ENCODE measurements around the gene EIF4G1. TPM values are rescaled to one million over a fixed set of nuclear protein-coding genes. Genes with fewer than 3 reads are reported as not detected.

Gene EIF4G1
- total RNA-seq, 1 experiment from 2014 or later, result 532 TPM

DNA sequence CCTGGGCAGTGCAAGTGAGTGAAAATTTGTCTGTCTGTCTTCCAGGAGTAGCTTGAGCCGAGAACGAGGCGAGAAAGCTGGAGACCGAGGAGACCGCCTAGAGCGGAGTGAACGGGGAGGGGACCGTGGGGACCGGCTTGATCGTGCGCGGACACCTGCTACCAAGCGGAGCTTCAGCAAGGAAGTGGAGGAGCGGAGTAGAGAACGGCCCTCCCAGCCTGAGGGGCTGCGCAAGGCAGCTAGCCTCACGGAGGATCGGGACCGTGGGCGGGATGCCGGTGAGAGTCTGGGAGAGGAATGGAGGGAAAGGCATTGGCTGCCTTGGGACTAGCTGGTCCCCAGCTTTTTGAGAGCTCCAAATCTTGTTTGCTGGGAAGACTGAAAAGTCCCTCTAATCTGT lies 12.8 kb downstream of the EIF4G1 start:
- Histone ChIP-seq H3K4me2 (ENCODE audit: insufficient read depth, insufficient read length, low read length) (no peak overlapping the region), H3K9ac (ENCODE audit: extremely low read depth, insufficient read length, low read length) (no peak overlapping the region), H3K23ac (ENCODE audit: insufficient read length, low read depth, low read length) (no peak overlapping the region), H3T11ph (ENCODE audit: low read length) (no peak overlapping the region), H2BK20ac (ENCODE audit: low read depth, low read length, poor library complexity, severe bottlenecking) (no peak overlapping the region), H4K8ac (replicated peaks; ENCODE audit: insufficient read length, low read depth, low read length) (no peak overlapping the region), H2BK120ac (ENCODE audit: low read depth, low read length, poor library complexity, severe bottlenecking) (no peak overlapping the region), H3K56ac (ENCODE audit: insufficient read length, low read depth, low read length) (no peak overlapping the region), H4K5ac (ENCODE audit: insufficient read length, low read depth, low read length) (no peak overlapping the region), H2BK5ac (ENCODE audit: insufficient read length, low read length) (no peak overlapping the region), H3K4me1 (ENCODE audit: insufficient read depth, low read length) (no peaks in the 10 kb centered on the region), H3K23me2 (ENCODE audit: insufficient read length, low read depth, low read length, poor library complexity, severe bottlenecking) (no peaks in the 10 kb centered on the region), H3K18ac (ENCODE audit: insufficient read length, low read depth, low read length) (no peak overlapping the region), H3K14ac (ENCODE audit: insufficient read depth, low read length) (no peak overlapping the region), H3K27me3 (ENCODE audit: insufficient read depth, low read length) (no peaks in the 10 kb centered on the region), H3K79me1 (ENCODE audit: insufficient read depth, low read depth, low read length, poor library complexity, severe bottlenecking) (no peaks in the 10 kb centered on the region), H3K79me2 (ENCODE audit: insufficient read depth, low read length) (no peaks in the 10 kb centered on the region), H2BK15ac (ENCODE audit: low read depth, low read length) (no peak overlapping the region), H2BK12ac (ENCODE audit: insufficient read length, low read depth, low read length) (no peak overlapping the region), H4K20me1 (ENCODE audit: control insufficient read depth, insufficient read depth, insufficient read length) (no peaks in the 10 kb centered on the region), H3K27ac (ENCODE audit: insufficient read length, low read depth, low read length) (no peak overlapping the region), H2AFZ (ENCODE audit: low read length) (no peak overlapping the region), H4K91ac (ENCODE audit: insufficient read length, low read depth, low read length) (no peak overlapping the region), H3K9me3 (ENCODE audit: control insufficient read depth, low read depth, low read length) (no peaks in the 10 kb centered on the region), H3K4ac (ENCODE audit: low read depth, low read length) (no peak overlapping the region), H2AK5ac (ENCODE audit: insufficient read length, low read length) (no peak overlapping the region)
- H3K27ac Mint-ChIP-seq, result peak overlapping the region in 1 of 3 experiments; percentile 83; a peak in 2 of 7 replicates
- H3K36me3 Mint-ChIP-seq (ENCODE audit: insufficient read depth in 1 of 3, low read depth in 3 of 3), result peaks cover 89 to 98% (median 97%) of the 10 kb centered on the region in 3 experiments
- DNase-seq, result no peak
- no peaks in the 10 kb centered on the region for H3K4me1 Mint-ChIP-seq
- no peak overlapping the region for H3K4me3 Mint-ChIP-seq
- WGBS (ENCODE audit: extremely low coverage, insufficient read length, low lambda C conversion rate), result no CpG with 5 or more reads among the region's 21 CpGs
- H3K27me3 Mint-ChIP-seq (ENCODE audit: low read depth), result no peaks in the 10 kb centered on the region; the same call in none of the 2 replicates
- H3K9me3 Mint-ChIP-seq, result no peaks in the 10 kb centered on the region
- TF ChIP-seq, protein P1, sequence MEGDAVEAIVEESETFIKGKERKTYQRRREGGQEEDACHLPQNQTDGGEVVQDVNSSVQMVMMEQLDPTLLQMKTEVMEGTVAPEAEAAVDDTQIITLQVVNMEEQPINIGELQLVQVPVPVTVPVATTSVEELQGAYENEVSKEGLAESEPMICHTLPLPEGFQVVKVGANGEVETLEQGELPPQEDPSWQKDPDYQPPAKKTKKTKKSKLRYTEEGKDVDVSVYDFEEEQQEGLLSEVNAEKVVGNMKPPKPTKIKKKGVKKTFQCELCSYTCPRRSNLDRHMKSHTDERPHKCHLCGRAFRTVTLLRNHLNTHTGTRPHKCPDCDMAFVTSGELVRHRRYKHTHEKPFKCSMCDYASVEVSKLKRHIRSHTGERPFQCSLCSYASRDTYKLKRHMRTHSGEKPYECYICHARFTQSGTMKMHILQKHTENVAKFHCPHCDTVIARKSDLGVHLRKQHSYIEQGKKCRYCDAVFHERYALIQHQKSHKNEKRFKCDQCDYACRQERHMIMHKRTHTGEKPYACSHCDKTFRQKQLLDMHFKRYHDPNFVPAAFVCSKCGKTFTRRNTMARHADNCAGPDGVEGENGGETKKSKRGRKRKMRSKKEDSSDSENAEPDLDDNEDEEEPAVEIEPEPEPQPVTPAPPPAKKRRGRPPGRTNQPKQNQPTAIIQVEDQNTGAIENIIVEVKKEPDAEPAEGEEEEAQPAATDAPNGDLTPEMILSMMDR (conservative IDR thresholded peaks at IDR 0.05), result no peak
